ENCODE data around the gene C14orf132.

C14orf132 gene

DNA sequence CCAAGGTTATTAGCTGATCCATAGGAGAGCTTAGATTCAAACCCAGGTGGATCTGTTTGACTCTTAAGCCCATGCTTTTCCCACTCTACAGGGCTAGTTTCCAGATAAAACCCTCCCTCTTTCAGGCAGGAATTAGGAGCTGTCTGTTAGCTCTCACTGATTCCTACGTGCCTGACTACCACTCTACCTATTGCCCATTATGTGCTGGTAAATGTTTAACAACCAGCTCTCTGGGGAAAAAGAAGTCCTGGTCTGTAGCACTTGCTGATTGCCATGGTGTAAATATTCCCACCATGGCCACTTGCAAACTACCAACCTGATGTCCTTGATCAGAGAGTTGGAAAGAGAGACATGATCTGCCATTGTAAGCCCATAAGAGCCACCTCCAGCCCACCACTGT is 100.0 kb downstream of the C14orf132 start:
- TF ChIP-seq CTCF (IDR thresholded peaks at IDR 0.05; ENCODE audit: borderline replicate concordance, insufficient read depth, low read depth, low read length) = no peak
- no peak overlapping the region for H3K4me3 ChIP-seq (ENCODE audit: low read depth, low read length)

DNA sequence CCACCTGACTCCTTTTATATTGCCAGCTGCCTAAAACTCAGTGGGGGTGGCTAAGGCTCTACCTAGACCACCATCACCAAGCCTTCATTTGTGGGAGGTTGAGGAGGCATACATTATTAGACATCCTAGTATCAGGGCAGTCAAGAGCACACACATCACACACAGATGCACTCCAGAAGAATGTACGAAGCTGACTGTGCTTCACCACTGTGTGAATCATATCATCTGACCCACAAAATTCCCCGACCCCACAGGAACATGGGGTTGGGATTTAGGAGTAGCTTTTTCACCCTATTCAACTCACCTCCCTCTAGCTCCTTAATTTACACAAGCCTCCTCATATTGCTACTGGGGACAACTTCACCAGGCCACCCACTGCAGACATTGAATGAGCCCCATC is 100.7 kb downstream of the C14orf132 start:
- TF ChIP-seq CTCF (IDR thresholded peaks at IDR 0.05; ENCODE audit: borderline replicate concordance, insufficient read depth, low read depth, low read length) = no peak
- H3K4me3 ChIP-seq (ENCODE audit: low read depth, low read length) = no peak overlapping the region

DNA sequence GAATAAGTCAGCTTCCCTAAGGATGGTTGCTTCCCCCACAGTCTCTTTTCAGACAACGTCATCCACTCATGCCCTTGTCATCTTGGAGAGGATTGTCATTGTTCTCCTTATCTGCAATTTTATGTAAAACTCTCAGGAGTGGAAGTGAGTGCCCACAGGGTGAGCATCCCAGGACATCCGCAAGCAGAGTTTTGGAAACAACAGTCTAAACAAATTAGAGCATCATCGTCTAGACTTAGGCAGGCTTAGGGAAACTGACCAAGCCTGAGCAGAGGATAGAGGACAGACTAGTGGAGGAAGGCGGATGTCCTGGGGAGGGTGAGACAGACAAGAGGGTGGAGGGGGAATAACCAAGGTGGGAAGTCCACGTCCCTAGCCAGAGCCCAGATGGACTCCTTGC is 101.8 kb downstream of the C14orf132 start:
- H3K4me3 ChIP-seq (ENCODE audit: low read depth, low read length) = no peak overlapping the region
- no peak for TF ChIP-seq CTCF (IDR thresholded peaks at IDR 0.05; ENCODE audit: borderline replicate concordance, insufficient read depth, low read depth, low read length)

Data from GM12875 (cell line).